ENCODE data around the gene KIAA1671. TPM values are rescaled to one million over a fixed set of nuclear protein-coding genes. Genes with fewer than 3 reads are reported as not detected.
A peak's percentile ranks its signal among the peaks of the same experiment; 100 is the strongest.
"Not testable (repeated sequence)": the region's sequence is repeated elsewhere in the genome, so short reads cannot be mapped to it uniquely, and the experiment has no call there.

KIAA1671 gene
- total RNA-seq, 1 donor from 2014 or later = 12.8 TPM

GRCh38 chr22:25212337-25212736 is 259.8 kb downstream of the KIAA1671 start:
- intact Hi-C loops (cut with DNase I) = no loop called here
- DNase-seq (ENCODE audit: missing footprints) (no peak), ATAC-seq (no peak)

GRCh38 chr22:25213221-25213620 is 260.7 kb downstream of the KIAA1671 start:
- DNase-seq (ENCODE audit: missing footprints) (no peak), ATAC-seq (no peak)
- intact Hi-C loops (cut with DNase I) = no loop called here

GRCh38 chr22:25216230-25216629 is 263.7 kb downstream of the KIAA1671 start:
- no peak for DNase-seq (ENCODE audit: missing footprints)
- ATAC-seq = no peak
- intact Hi-C loops (cut with DNase I) = no loop called here

- ATAC-seq (no peak), DNase-seq (ENCODE audit: missing footprints) (no peak)
- intact Hi-C loops (cut with DNase I) = no loop called here
Measured at GRCh38 chr22:25219211-25219689, 266.7 kb downstream of the KIAA1671 start, which contains the start of gene CRYBB2. Gene CRYBB2 (plus strand): TSS chr22:25219639. CDS start chr22:25221430, 1,791 bp downstream.

- no peak for DNase-seq (ENCODE audit: missing footprints)
- ATAC-seq = no peak
- intact Hi-C loops (cut with DNase I) = no loop called here
Measured at GRCh38 chr22:25219948-25220442, 267.5 kb downstream of the KIAA1671 start.

- intact Hi-C loops (cut with DNase I) = no loop called here
- DNase-seq (ENCODE audit: missing footprints) = no peak
- no peak for ATAC-seq
Measured at GRCh38 chr22:25221790-25222189, 269.3 kb downstream of the KIAA1671 start.

- DNase-seq (ENCODE audit: missing footprints) (no peak), ATAC-seq (no peak)
- intact Hi-C loops (cut with DNase I) = no loop called here
Measured at GRCh38 chr22:25223269-25223850, 270.8 kb downstream of the KIAA1671 start.

GRCh38 chr22:25228822-25229221 is 276.3 kb downstream of the KIAA1671 start:
- no peak for ATAC-seq
- no peak for DNase-seq (ENCODE audit: missing footprints)
- intact Hi-C loops (cut with DNase I) = no loop called here

- ATAC-seq; intact Hi-C loops (cut with DNase I); DNase-seq (ENCODE audit: missing footprints): not testable (repeated sequence)
Measured at GRCh38 chr22:25230760-25231159, 278.2 kb downstream of the KIAA1671 start.

GRCh38 chr22:25232301-25232700 is 279.8 kb downstream of the KIAA1671 start:
- intact Hi-C loops (cut with DNase I) = no loop called here
- DNase-seq (ENCODE audit: missing footprints) (no peak), ATAC-seq (no peak)

- intact Hi-C loops (cut with DNase I); ATAC-seq: not testable (repeated sequence)
Measured at GRCh38 chr22:25233706-25234105, 281.2 kb downstream of the KIAA1671 start.

GRCh38 chr22:25235547-25236290 is 283.2 kb downstream of the KIAA1671 start:
- ATAC-seq = peak; percentile 87
- DNase-seq (ENCODE audit: missing footprints) = peak; percentile 80
- intact Hi-C loops (cut with DNase I) = no loop called here

More at GRCh38 chr22:25233706-25234105, 281.2 kb downstream of the KIAA1671 start:
- DNase-seq (ENCODE audit: missing footprints) = not testable (repeated sequence)

- intact Hi-C loops (cut with DNase I) = no loop called here
Measured at GRCh38 chr22:25236417-25236816, 283.9 kb downstream of the KIAA1671 start.

GRCh38 chr22:25237503-25237902 is 285.0 kb downstream of the KIAA1671 start:
- intact Hi-C loops (cut with DNase I) = no loop called here
- no peak for ATAC-seq

More at GRCh38 chr22:25236417-25236816, 283.9 kb downstream of the KIAA1671 start:
- ATAC-seq = no peak
- DNase-seq (ENCODE audit: missing footprints) = no peak

GRCh38 chr22:25238058-25238457 is 285.5 kb downstream of the KIAA1671 start:
- ATAC-seq; DNase-seq (ENCODE audit: missing footprints); intact Hi-C loops (cut with DNase I): not testable (repeated sequence)

More at GRCh38 chr22:25237503-25237902, 285.0 kb downstream of the KIAA1671 start:
- no peak for DNase-seq (ENCODE audit: missing footprints)

Other genes starting within 250 kb of the KIAA1671 start
- not detected for gene PIWIL3, start 178.0 kb upstream of the KIAA1671 start, total RNA-seq
- 7.5 TPM for gene SGSM1, start 146.5 kb upstream of the KIAA1671 start, total RNA-seq
- not detected for gene LHFPL7, start 6.0 kb upstream of the KIAA1671 start, total RNA-seq
- not detected for gene CRYBB3, start 247.1 kb downstream of the KIAA1671 start, total RNA-seq

Measured in Right ventricle myocardium inferior (tissue), 1 donor.